HG02798 (cell line): ENCODE data around the gene APBA2.

Source experiments
- ATAC-seq: cut with Tn5 transposase; IDR thresholded peaks from one replicate; pipeline ENCODE4 v1.9.1; 2021; ENCODE audit warnings: mild to moderate bottlenecking; ENCODE audit not compliant: unreplicated experiment, poor library complexity

The APBA2 gene

DNA sequence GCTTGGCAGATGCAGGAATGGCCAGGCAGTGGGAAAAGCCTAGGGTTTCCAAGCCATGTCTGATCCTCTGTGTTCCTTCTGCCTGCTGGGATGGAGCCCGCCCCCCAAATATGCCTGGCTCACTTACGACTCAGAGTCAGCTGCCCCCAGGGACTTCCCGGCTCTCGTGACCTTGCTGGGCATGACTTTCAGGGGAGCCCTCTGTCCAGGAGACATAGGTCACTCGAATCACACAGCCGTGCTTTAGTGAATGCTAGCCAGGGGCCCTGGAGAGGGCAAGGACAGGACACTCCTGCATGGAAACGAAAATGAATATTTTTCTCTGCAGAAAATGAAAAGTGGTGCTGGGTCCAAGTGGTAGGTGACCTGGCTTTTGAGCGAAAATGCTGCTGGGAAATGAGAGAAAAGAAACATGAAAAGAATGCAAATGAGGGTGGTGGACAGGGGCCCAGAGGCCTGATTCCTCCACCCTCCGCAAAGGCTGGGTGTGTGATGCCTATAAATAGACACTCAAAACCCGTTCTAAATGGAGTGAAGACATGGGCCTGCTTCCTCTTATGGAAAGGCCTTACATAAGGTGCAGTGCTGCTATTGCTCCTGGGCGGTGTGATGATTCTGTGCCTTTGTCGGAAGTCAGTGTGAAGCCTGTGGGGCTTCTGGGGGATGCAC, 107.4 kb downstream of the APBA2 start:
- no peak for ATAC-seq

DNA sequence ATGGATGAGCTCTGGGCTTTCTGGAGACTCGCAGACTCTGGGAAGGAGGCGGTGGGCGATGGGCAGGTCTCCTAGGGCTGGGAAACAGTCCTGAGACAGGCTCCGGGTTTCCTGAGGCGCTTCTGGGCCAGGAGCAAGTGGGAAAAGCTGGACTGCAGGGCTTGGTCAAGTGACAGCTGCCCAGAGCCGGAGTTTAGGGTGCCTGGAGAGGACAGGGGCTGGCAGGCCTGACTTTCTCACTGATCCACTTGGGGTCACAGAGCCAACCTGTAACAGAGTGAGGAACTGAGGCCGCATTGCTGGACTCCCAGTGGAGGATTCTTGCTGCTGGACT, 107.9 kb downstream of the APBA2 start:
- no peak for ATAC-seq

DNA sequence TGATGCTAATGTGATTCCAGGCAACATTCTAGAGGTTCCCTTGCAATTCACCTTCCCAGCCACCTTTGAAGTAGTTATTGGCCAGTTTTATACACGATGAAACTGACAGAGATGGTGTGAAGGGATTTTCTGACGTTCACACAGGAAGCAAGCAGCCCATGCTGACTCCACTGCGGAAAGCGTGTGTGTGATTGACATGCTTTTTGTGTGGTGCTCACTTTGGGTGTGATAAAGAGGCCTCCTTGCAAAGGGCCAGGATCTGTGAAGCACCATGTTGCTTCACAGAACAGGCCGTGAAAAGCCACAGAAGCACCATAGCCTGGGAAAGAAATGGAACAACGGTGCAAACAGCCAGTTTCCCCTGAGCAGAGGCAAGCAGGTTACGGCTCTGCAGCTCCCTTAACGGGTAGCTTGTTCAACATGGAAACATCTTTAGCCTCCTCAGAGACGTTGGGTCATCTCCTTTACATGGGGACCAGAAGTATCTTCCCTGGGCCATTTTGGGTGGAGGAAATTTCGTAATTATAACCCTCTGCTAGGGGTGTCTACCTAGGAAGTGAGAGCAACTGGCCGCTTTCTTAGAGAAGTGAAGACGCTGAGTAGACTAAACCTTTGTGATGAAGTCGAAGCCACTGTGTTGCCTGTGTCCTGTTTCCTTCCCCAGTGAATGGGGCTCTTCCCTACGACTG, 108.5 kb downstream of the APBA2 start:
- no peak for ATAC-seq

DNA sequence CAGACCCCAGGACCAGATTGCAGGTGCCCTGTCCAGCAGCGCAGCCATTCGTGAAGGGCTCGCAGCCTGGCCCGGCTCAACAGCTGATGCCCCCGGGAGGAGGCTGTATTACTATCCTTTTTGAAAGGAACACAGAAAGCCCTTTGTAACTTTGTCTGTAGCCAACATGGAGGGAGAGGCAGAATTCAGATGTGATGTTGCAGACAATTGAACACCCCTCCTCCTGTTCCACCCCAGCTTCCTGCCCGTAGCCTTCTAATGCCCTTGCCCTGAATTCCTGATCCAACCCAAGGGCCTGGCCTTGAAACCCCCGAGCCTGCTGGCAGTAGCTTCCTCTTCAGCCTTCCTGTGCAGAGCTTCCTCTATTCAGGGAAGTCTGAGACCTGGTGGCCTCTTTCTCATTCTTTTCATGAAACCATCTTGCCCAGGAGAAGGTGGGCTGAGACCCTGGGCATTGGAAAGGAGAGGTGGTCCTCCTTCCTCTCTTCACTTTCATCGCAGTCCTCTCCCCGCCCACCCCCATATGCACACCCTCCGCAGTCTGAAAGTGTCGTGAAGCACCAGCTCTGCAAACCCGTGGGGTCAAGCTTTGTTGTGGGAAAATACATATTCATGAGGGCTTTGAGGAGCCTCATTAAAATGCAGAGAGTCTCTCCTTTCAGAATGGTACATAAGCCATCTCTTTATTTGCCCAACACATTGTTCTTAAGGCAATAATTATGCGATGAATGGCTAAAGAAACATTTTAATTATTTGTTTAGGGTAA, 109.2 kb downstream of the APBA2 start:
- no peak for ATAC-seq

DNA sequence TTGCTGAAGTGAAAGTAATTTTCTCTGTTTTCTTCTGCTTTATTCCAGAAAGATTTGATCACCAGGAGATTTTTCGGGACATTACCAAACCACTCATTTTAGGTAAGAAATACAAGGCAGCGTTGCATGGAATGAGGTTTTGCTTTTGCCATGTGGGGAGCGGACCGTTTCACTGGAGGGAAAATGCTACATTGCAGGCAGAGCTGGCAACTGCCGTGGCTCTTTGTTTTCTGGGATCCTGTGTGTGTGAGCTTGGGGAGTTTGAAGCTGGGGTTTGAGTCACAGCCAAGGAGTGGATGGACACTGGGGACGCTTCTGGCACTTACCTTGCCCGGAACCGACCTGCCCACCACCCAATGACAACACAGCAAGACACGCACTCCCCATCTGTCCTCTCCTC, 109.9 kb downstream of the APBA2 start:
- ATAC-seq = no peak

DNA sequence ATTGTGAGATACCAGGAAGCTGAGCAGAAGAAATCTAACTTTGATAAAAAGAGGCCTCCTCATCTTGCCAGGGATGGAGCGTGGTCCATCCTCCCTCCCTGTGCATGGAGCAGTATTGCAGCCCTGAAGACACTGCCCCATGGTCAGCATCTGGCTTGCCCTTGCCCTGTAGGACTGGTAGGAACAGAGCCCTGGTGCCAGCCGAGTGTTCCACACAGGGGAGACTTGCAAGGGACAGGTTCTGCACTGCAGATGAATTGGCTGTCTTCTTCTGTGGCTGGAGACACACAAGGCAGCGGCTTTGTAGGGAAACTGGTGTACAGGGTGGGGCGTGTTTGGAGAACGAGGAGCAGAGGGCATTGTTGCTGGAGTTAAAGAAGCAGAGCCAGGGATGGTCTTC, 110.5 kb downstream of the APBA2 start:
- no peak for ATAC-seq

DNA sequence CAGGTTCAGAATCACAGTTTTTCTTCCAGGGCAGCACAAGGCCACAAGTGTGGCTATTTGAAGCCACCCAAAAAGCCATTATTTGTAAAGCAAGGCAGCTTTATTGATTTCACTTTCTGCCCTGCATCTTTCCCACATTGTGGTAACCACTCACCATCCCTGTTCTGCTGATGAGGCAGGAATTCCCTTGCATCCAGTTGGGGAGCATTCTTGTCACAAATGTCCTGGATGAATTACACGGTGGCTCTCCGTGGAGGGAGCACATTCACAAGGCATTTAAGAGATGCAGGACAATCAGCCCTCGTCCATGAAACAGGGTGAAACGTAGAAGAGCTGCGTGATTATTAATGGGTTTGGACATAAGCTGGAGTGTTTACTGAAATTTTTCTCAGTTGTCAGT, 111.2 kb downstream of the APBA2 start:
- no peak for ATAC-seq

DNA sequence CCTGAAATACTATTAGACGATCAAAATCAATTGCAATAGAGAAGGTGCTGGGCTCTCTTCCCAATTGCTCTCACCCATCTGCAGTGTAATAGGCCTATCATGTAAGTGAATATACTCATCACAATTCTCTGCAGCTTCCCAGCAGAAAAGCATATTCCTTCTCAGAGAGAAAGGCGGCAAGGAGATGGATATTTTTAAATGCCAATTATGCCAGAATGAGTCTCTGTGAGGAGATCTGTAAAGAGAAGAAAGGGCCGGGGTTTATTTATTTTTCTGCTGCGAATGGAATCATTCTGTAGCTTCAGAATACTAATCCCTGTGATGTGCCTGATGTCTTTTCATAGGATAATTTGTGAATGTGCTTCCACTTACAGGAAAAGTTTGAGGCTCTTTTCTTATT, 112.0 kb downstream of the APBA2 start:
- ATAC-seq = no peak

DNA sequence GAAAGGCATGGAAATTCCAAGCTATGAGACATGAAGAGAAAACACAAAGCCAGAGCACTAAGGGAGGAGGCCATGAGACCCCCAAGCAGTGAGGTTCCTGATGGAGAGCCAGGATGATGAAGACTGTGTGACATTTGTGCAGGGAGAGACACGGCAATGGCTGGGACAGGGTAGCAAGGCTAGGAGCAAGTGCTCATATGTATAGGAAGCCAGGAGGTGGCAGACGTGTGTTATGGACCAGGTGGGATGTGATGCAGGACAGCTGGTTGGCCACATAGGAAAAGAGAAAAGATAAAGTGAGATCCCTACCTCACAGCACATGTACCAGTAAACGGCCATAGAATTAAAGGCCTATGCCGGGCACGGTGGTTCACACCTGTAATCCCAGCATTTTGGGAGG, 112.7 kb downstream of the APBA2 start:
- ATAC-seq = no peak

DNA sequence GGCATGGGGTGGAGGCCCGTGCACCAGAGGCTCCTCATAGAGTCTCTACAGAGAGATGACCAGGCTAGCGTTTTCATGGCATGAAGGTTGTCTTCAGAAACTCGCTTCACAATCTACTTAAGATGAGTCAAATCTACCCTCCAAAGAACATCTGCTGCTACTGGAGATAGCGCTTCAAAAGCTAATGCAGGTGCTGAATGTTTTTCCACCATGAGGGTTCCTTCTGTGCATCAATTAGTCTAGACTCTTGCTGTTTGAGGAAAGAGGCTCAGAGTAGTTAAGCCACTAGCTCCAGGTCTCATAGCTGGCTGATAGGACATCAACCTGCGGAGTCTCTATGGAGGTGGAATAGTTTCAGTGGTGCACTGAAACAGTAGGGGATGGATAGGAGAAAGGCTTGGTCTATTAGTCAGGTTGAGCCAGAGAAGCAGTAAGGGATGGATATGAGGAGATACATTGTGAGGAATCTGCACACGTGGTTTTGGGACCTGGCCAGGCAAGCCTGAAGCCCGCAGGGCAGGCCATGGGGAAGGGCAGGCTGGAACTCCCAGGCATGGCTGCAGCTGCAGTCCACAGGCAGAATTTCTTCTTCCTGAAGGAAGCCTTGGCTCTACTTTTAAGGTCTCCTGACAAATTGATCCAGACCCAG, 117.5 kb downstream of the APBA2 start:
- no peak for ATAC-seq

DNA sequence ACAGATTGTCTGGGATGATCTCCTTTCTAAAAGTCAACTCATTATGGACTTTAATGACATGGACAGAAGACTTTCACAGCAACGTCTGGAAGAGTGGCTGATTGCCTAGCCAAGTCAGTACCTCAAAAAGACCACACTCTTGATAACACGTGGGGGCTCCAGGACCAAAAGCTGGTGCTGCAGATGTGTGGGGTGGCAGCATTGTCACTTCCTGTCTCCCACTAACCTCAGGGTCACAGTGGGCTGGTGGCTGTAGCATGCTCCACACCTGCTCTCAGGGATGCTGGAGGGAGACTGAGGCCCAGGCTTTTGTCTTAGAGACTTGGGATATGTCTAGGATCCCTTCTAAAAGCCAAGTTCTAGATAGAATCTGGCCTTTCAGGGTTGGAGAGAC, 118.1 kb downstream of the APBA2 start:
- ATAC-seq = no peak

DNA sequence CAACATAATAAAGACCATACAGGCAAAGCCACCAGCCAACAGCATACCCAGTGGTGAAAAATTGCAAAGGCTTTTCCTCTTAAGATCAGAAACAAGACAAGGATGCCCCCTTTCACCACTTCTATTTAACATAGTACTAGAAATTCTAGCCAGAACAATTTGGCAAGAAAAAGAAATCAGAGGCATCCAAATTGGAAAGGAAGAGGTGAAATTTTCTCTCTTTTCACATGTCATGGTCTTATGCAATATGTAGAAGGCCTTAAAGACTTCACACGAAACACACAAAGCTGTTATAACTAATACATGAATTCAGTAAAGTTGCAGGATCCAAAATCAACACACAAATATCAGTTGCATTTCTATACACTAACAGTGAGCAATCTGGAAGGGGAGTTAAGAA, 120.2 kb downstream of the APBA2 start:
- no peak for ATAC-seq

DNA sequence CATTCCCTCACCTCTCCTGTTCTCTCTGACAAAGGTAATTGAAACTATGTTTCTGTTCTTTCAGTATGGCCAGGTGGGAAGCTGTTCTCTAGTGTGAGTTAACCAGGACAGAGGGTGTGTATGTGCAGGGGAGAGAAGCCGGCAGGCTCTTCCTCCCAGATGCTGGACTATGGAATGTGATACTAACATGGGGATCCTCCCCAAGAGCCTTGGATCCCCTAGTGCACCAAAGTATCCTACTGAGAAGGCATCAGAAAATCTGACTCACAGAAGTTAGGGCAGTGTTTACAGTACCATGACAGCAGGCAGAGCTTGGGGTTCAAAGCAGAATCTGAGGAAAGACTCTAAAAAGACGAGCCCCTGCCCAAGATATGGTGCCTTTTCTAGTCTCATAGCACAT, 123.1 kb downstream of the APBA2 start:
- no peak for ATAC-seq

DNA sequence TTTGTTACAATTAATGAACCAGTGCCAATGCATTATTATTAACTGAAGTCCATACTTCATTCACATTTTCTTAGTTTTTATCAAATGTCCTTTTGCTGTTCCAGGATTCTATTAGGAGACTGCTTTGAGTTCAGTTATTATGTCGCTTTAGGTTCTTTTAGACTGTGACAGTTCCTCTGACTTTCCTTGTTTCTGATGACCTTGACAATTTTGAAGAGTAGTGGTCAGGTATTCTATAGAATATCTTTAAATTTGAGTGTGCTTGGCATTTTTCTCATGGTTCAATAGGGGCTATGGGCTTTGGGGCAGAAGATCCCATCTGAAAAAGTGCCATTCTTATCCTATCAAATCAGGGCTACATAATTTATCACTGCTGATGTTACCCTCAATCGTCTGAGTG, 126.3 kb downstream of the APBA2 start:
- no peak for ATAC-seq

DNA sequence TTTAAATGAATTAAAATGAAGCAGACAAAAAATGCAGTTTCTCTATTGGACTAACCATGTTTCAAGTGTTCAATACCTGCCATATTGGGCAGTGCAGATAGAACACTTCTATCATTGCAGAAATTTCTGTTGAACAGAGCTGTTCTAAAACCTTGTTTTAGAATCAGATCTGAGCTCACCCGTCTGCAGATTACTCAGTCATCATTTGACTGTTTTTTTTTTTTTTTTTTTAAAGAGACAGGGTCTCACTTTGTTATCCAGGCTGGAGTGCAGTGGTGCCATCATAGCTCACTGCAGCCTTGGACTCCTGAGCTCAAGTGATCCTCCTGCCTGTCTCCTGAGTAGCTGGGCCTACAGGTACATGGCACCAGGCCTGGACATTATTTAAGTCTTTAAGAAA, 128.7 kb downstream of the APBA2 start:
- ATAC-seq = no peak

DNA sequence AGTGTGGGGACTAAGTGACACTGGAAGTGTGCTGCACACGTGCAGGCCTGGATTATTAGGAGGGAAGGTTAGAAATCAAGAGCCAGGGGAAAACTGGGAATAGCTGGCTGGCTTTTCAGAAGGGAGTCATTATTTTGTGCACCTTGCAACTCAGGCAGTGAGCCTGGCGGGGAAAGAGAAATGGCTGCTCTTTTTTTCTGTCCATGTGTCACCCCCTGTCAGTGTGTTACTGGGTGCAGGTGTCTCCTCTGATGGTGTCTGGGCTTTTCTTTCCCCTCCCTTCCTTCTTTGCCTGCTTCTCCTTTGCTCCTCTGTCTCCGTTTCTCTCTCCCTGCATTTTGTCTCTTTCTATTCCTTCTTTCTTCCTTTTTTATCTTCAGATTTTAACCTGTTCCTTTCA, 130.7 kb downstream of the APBA2 start:
- no peak for ATAC-seq

DNA sequence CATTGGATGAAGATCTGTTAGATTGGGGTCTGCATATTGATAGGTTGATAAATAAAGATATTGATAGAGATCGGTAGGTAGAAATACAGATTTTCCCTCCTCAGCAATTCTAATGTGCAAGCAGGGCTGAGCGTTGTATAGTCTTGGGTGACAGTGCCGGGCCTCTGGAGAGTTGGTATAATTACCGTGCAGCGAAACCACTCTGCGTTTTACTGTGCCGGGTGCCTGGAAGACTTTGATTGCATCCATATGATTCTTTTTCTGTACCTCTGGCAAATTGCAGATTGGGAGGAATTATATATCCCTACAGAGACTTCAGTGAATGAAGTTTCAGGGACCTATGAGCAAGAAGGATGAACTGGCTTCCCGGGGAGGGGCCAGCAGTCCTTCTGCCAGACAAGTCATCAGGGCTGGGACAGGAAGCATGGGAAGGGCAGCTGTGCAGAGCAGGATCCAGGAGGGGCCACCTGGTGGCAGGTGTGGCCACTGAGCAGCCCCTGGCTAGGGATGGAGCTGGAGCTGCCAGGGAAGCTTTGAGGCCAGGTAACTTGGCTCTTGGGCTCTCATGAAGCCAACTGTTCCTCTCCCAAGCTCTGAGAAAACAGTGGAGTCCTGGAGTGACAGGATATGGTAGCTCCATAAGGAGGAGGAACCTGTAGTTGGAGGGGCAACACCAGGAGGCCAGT, 132.5 kb downstream of the APBA2 start:
- no peak for ATAC-seq

DNA sequence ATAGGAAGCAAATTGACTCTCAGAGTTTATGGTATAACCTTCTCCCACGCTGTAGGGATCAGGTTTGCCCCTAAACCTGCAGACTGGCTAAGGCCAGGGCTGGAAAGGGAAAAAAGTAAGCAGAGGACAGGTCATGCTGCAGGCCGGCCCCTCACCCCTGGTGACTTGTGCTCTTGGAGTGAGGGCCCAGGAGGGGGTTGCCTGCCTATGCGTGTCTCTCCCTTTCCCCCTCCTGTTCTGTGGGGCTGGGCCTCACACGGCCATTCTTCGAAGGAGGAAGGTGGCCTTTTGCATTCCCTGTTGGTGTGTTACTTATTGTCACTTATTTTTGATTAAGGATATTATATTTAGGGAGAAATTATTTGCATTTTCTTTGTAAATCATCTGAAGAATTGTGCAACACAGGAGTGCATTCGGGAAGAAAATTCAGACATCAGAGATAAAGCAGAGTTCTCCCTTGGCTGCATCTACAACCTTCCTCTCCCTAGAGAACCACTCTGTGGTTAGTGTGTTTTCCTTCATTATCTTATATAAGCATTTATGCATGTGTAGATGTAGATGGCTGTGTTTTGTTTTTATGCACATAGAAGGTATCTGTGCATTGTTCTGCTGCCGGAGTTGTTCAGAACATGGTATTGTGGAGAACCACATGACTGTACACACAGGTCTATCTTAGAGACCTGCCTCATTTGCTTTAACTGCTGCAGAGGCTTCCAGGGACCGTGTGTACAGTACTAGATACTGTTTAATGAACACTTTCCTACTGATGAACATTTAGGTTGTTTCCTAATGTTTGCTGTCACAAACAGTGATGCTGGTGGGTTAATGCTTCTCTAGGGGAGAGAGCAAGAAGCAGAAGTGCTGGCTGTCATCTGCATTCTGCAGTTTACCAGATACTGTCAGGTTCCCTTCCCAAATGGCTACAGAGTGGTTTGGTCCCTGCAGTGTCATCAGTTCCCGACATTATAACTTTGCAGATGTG, 133.5 kb downstream of the APBA2 start:
- no peak for ATAC-seq

DNA sequence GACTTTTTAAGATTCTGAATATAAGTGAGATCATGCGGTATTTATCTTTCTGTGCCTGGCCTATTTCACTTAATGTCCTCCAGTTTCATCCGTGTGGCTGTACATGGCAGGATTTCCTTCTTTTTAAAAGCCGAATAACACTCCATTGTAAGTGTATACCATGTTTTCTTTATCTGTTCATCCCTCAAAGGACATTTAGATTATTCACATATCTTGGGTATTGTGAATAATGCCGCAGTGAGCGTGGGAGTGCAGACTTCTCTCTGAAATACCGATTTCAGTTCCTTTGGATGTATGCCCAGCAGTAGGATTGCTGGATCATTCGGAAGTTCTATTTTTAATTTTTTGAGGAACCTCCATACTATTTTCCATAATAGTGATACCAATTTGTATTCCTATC, 136.1 kb downstream of the APBA2 start:
- no peak for ATAC-seq

DNA sequence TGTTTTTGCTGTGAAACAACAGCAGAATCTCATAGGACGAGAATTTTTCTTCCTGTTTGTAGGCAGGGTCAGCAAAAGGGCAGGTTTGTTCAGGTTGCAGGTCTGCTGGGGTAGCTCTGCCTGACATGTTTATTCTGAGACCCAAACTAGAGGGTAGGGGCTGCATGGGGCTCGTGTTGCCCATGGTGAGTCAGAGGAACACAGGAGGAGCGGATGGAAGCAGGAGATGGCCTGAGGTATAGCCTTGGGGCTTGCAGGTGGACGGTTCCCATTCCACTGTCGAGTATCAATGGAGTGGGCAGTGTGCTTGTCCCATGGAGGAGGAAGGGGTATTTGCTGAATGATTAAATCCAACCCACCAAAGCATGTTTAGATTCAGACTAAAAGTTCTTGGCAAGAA, 138.9 kb downstream of the APBA2 start:
- no peak for ATAC-seq
